HG02884 (cell line): ENCODE results near the gene CCNG1.
A peak's percentile ranks its signal among the peaks of the same experiment; 100 is the strongest.
"Not testable (repeated sequence)": the region's sequence is repeated elsewhere in the genome, so short reads cannot be mapped to it uniquely, and the experiment has no call there.

Experiments
- ATAC-seq: cut with Tn5 transposase; IDR thresholded peaks from one replicate; pipeline ENCODE4 v1.9.1; 2021; ENCODE audit warnings: mild to moderate bottlenecking, moderate library complexity; ENCODE audit not compliant: unreplicated experiment

CCNG1 gene

GRCh38 chr5:163437309-163438182, at the start of gene CCNG1:
Gene CCNG1, plus strand, starts transcription at chr5:163437595. Its CDS starts 1,662 bp downstream, at chr5:163439257.
- peak; percentile 92 for ATAC-seq

GRCh38 chr5:163395792-163396191, 41.6 kb upstream of the CCNG1 start:
- no peak for ATAC-seq

GRCh38 chr5:163396818-163397340, 40.5 kb upstream of the CCNG1 start:
- not testable (repeated sequence) for ATAC-seq

GRCh38 chr5:163397354-163397753, 40.0 kb upstream of the CCNG1 start:
- ATAC-seq, result no peak

GRCh38 chr5:163399923-163400322, 37.5 kb upstream of the CCNG1 start:
- no peak for ATAC-seq

GRCh38 chr5:163401271-163401670, 36.1 kb upstream of the CCNG1 start:
- no peak for ATAC-seq

GRCh38 chr5:163402007-163402406, 35.4 kb upstream of the CCNG1 start:
- no peak for ATAC-seq

GRCh38 chr5:163404364-163405173, 32.8 kb upstream of the CCNG1 start:
- ATAC-seq, result no peak

- peak; percentile 81 for ATAC-seq
Measured at GRCh38 chr5:163407034-163407655, 30.2 kb upstream of the CCNG1 start.

GRCh38 chr5:163408311-163408923, 29.0 kb upstream of the CCNG1 start:
- ATAC-seq, result peak; percentile 64

GRCh38 chr5:163409384-163409783, 28.0 kb upstream of the CCNG1 start:
- ATAC-seq, result no peak

GRCh38 chr5:163410505-163410904, 26.9 kb upstream of the CCNG1 start:
- ATAC-seq, result no peak

GRCh38 chr5:163415673-163416072, 21.7 kb upstream of the CCNG1 start:
- not testable (repeated sequence) for ATAC-seq

- no peak for ATAC-seq
Measured at GRCh38 chr5:163424836-163425235, 12.6 kb upstream of the CCNG1 start.

GRCh38 chr5:163426128-163426527, 11.3 kb upstream of the CCNG1 start:
- ATAC-seq, result not testable (repeated sequence)

- no peak for ATAC-seq
Measured at GRCh38 chr5:163432544-163432943, 4.9 kb upstream of the CCNG1 start.

- no peak for ATAC-seq
Measured at GRCh38 chr5:163433271-163433670, 4.1 kb upstream of the CCNG1 start.

GRCh38 chr5:163434401-163434866, 3.0 kb upstream of the CCNG1 start:
- ATAC-seq, result no peak

- ATAC-seq, result no peak
Measured at GRCh38 chr5:163436515-163436914, 880 bp upstream of the CCNG1 start.

- ATAC-seq, result no peak
Measured at GRCh38 chr5:163437011-163437308, 435 bp upstream of the CCNG1 start.

- ATAC-seq, result peak; percentile 17
Measured at GRCh38 chr5:163439092-163439425, 1.7 kb downstream of the CCNG1 start.
